ENCODE measurements around the gene PCDHAC1.

GRCh38 chr5:140883373-140883772, 42.7 kb upstream of the PCDHAC1 start:
- TF ChIP-seq CTCF (IDR thresholded peaks at IDR 0.05): no peak
- TF ChIP-seq EZH2 (IDR thresholded peaks at IDR 0.05): no peak

Measured in neural progenitor cell (in vitro differentiated cells).